NCI-H226 (cell line): ENCODE data around the gene TNKS1BP1.

ENCODE experiments used
- DNase-seq: peaks from one replicate; pipeline ENCODE4 v3.0.0-alpha.2; 2015

TNKS1BP1 gene

DNA sequence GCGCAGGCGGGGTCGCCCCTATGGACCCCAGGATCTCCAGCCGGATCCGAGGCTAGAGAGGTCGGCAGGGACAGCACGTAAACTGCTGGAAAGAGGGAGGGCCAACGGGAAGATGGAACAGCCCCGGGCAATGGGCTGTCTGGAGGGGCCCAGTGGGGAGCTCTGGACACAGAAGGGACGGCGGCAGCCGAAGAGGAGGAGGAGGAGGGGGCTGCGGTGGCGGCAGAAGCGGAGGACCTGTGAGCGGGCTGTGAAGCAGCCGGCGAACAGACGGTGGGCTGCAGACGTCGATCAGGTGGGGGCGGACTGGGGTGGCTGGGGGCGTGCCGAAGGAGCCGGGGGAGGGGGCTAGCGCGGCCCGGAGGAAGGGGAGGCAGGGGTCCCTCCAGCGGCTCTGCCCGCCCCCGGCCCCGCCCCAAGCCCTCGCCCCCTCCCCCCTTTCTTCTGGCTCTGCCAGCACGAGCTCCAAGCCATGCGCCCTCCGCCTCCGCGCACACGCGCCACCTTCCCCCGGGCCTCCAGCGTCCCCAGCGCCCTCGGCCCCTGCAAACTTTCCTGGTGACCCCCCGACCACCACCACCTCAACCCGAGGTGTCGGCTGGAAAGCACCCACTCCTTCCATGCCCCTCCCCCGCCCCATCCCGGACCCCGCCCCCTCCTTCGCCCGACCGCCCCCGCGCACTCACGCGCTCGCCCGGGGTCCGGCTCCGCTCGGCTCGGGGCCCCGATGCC is 432 bp downstream of the TNKS1BP1 start:
- DNase-seq, result no peak

GRCh38 chr11:57323855-57324153 is 948 bp downstream of the TNKS1BP1 start:
- DNase-seq, result no peak

- peak; percentile 34 for DNase-seq
Measured at GRCh38 chr11:57323167-57323854, 1.4 kb downstream of the TNKS1BP1 start.

DNA sequence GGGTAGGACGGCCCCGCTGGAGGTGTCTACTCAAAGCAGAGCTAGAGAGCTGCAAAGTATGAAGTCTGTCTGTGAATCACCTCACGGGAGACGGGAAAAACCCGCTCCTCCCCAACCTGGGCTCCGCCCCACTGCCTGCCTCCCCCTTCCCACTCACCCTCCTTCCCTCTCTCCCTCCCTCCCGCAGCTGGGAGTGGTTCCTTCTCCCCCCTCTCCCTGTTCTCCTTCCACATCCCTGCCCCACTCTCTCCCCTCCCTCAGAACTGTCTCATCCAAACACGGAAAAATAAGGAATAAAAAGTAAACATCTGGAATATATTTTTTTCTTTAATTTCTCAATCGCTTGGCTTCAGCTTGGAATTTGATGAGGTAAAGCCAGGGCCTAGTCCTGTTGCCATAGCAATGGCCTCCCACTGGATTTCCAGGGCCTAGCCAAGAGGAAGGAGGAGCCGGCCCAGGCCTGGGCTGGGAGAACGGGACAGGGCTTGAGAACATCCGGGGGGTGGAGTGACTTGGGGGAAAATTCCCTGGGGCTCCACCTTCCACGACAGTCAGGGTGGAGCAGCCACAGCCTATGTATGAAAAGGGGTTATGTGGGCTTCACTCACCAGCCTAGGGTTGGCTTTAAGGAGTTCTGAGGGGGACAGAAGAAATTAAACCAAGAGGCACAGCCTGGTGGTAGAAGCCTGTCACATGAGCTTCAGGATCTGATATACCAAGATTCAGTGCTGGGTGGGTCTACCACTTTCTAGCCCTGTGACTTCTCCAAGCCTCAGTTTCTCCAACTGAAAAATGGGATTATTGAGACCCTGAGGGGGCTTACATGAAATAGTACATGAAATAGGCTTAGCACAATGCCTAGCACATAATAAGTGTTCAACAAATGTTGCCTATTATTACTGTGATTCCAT is 2.2 kb downstream of the TNKS1BP1 start:
- DNase-seq, result peak; percentile 97

- peak; percentile 53 for DNase-seq
Measured at GRCh38 chr11:57321388-57322255, 3.1 kb downstream of the TNKS1BP1 start.

DNA sequence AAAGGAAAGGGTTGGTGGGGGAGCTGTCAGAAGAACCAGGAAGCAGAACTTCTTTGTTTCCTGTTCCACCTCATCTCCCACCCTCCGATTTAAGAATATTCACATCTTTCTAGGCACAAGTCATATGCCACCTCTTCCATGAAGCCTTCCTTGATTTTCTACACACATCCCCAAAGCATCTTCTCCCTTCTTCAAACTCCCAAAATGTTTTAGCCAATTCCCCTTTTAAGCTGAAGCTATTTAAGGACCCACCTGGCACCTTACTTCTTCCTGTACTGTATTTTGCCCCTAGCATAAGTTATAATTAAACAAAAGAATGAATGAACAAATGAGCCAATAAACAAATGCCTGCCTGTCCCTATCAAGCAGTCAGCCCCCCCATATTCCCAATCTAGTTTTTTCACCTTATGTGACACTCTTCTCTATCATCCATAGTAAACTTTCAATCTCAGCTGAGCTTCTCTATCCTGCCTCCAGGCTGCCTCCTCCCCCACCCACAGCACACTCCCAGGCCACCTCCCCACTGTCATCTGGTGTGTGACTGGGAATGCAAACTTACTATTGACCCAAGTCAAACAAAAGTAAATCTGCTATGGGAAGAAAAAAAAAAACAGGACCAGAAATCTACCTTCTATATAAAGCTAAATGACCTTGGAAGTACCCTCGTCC is 3.9 kb downstream of the TNKS1BP1 start:
- DNase-seq, result no peak

DNA sequence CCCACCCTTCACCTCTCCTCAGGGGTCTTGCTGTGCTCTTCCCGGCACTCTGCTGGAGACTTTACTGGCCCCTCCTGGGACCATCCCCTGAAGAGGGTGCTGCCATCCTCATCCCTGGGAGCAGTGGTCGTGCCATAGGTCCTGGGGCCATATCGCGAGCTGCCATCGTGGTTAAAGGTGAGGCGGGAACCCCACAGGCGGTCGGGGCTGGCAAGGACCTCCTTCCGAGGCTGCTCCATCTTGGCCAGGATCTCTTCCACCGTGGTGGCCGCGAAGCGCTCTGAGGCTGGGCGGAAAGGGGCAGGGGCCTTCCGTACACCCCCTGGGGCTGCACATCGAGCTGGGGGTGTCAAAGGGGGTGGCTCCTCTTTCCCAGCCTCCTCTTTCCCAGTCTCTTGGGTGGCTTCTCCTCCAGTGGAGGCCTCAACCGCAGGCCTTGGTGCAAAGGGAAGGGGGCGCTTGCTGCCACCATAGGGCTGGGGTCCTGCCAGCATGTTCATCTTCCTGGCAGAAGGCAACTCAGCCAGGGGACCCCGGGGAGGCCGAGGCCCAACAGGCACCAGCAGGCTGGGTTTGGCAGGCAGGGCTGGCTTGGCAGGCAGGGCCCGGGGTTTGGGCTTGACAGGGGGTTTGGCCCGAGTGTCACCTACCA is 4.6 kb downstream of the TNKS1BP1 start:
- DNase-seq, result no peak

- no peak for DNase-seq
Measured at GRCh38 chr11:57318178-57318577, 6.6 kb downstream of the TNKS1BP1 start.

- no peak for DNase-seq
Measured at GRCh38 chr11:57316017-57316416, 8.7 kb downstream of the TNKS1BP1 start.

DNA sequence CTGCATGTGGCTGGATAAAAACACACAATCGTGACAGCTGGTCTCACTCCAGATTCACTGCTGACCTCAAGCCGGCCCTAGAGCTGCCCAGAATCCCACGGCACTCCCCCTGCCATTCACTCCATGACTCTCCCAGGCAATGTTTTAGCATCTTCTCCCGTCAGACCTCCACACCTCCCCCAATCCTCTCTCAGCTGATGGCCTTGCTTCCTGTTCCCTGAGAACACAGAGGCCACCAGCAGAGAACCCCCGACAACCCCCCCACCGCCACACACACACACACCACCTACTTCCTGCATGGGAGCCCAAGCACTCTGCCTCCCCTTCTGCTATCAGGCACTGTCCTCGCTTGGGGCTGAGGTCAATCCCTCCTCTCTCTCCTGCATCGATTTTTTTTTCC is 9.3 kb downstream of the TNKS1BP1 start:
- DNase-seq, result no peak

DNA sequence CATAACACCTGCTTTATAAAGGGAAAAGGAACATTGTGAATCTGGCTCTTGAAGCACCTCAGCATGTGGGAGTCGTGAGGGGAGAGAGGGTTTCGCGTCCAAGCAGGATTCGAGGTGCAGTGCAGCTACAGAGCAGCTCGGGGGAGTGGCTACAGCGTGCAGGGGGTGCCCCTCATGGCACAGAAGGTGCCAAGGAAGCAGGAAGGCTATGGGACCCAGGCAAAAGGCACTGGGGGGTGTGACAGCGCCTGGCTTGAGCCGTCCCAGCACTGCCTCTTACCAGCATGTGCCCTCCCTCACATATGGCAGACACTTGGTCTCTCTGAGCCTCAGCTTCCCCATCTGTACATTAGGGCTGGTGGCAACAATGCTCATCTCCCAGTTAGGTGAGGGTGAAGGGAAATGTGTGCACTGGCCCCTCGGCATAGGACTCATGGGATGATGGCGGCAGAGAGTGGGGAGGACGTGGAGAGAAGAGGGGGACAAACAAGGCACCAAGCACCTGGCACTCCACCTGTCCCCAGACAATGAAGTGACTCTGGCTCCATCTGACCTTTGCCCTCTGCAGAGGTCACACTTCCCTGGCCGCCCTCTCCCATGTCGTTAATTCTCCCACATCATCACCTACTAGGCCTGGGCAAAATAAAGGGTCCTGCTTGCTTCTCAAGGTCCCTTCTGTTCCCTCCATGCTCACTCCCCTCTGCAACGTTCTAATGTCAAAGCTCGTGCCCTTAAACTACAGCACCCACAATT is 10.4 kb downstream of the TNKS1BP1 start:
- DNase-seq, result no peak

DNA sequence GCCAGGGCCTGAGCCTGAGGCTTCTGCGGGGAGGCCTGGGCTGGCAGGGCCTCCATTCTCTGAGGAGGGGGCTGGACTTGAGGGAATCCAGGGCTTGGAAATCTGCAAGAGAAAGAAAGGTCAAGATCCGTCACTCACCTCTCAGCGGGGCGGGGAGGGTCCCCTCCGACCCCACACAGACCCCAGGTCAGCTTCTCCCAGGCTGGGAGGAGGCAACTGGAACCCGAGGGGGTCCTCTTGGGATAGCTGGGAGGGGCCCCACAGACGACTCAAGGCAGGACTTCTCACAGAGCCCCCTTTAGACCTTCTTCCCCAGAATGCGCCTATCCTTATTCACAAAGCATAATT is 11.0 kb downstream of the TNKS1BP1 start:
- DNase-seq, result no peak

- no peak for DNase-seq
Measured at GRCh38 chr11:57313071-57313787, 11.5 kb downstream of the TNKS1BP1 start.

- DNase-seq, result no peak
Measured at GRCh38 chr11:57312511-57313021, 12.2 kb downstream of the TNKS1BP1 start.

DNA sequence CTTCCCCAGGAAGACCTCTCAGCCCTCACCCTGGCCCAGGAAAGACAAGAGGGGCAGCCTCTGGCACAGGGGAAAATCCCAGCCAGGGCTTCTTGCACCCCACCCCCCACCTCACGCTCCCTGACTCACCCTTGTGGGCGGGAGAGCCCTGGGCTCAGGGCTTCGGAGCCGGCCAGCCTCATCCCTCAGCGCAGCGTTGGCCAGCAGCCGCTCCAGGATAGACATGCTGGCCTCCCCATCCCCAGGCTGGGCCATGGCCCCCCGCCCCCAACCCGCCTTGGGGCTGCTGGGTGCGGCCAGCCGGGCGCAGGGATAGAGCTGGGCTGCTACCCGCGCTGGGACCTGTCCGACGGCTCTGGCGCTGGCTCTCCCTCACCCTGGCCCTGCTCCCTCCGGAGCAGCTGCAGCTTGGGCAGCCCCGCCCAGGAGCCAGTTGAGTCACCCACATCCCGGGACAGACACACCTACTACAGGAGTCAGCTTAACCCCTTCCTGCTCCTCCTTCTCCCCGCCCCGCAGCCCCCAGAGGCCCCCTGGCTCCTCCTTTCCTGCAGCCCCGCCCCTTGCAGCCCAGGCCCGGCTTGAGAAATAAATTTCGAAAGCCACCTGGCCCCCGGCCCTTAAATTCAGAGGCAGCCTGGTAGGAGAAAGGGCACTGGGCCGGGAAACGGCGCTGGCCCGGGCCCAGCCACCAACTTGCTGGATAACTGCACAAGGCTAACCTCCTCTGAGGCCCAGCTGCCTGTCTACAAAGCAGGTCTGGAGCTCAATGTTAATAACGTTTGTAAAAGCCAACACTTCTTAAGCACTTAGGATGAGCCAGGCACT is 13.4 kb downstream of the TNKS1BP1 start:
- DNase-seq, result peak; percentile 95

- no peak for DNase-seq
Measured at GRCh38 chr11:57310630-57311086, 14.1 kb downstream of the TNKS1BP1 start.

DNA sequence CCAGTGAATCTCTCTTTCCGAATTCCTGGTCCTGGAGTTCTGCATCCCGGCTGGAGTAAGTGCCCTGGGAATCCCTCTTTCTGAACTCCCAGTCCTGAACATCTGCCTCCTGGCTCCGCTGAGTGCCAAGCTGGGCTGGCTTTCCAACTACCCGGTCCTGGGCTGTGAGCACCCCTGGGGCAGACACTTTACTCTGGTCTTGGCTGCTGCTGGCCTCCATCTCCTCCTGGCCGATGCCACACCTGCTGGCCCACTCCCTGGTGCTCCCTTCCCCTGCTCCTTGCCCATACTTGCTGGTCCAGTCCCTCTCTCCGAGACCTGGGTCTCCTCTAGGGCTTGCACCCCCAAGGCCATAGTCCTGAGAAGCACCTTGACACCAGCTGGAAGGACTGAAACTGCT is 14.7 kb downstream of the TNKS1BP1 start:
- DNase-seq, result no peak

GRCh38 chr11:57309106-57310059 is 15.4 kb downstream of the TNKS1BP1 start:
- DNase-seq, result no peak
